Hindlimb muscle (tissue), 1 donor: ENCODE data around the gene PRKG1. TPM values are rescaled to one million over a fixed set of nuclear protein-coding genes. Genes with fewer than 3 reads are reported as not detected.
"Not testable (repeated sequence)": the region's sequence is repeated elsewhere in the genome, so short reads cannot be mapped to it uniquely, and the experiment has no call there.

ENCODE experiments used
- DNase-seq: peaks from one replicate; pipeline ENCODE4 v3.0.0-alpha.2; 2013
- polyA plus RNA-seq: library from polyadenylated mRNA; unstranded; fragments of 120-200 nt; gene quantifications from one replicate; pipeline ENCODE4 v1.2.1, GENCODE V29; 2013; ENCODE audit not compliant: insufficient read length

PRKG1 gene
- polyA plus RNA-seq, 1 donor = 35.5 TPM

- DNase-seq = no peak
Measured at GRCh38 chr10:51171946-51172345, 97.7 kb downstream of the PRKG1 start.

- no peak for DNase-seq
Measured at GRCh38 chr10:51176976-51177695, 102.8 kb downstream of the PRKG1 start.

GRCh38 chr10:51178634-51179033, 104.3 kb downstream of the PRKG1 start:
- no peak for DNase-seq

GRCh38 chr10:51180141-51180540, 105.9 kb downstream of the PRKG1 start:
- DNase-seq = no peak

GRCh38 chr10:51183783-51184182, 109.5 kb downstream of the PRKG1 start:
- no peak for DNase-seq

GRCh38 chr10:51186361-51186760, 112.1 kb downstream of the PRKG1 start:
- no peak for DNase-seq

- DNase-seq = no peak
Measured at GRCh38 chr10:51188008-51188407, 113.7 kb downstream of the PRKG1 start.

- DNase-seq = peak; percentile 61
Measured at GRCh38 chr10:51188866-51189265, 114.6 kb downstream of the PRKG1 start.

GRCh38 chr10:51196508-51197175, 122.4 kb downstream of the PRKG1 start:
- no peak for DNase-seq

- no peak for DNase-seq
Measured at GRCh38 chr10:51198170-51198569, 123.9 kb downstream of the PRKG1 start.

GRCh38 chr10:51201947-51202346, 127.7 kb downstream of the PRKG1 start:
- DNase-seq = no peak

- no peak for DNase-seq
Measured at GRCh38 chr10:51203359-51203758, 129.1 kb downstream of the PRKG1 start.

- peak; percentile 34 for DNase-seq
Measured at GRCh38 chr10:51204066-51204465, 129.8 kb downstream of the PRKG1 start.

- no peak for DNase-seq
Measured at GRCh38 chr10:51204701-51205100, 130.4 kb downstream of the PRKG1 start.

- DNase-seq = no peak
Measured at GRCh38 chr10:51206500-51206899, 132.2 kb downstream of the PRKG1 start.

GRCh38 chr10:51212937-51213336, 138.7 kb downstream of the PRKG1 start:
- DNase-seq = not testable (repeated sequence)

GRCh38 chr10:51214207-51215196, 140.2 kb downstream of the PRKG1 start:
- no peak for DNase-seq

GRCh38 chr10:51215951-51216834, 141.9 kb downstream of the PRKG1 start:
- DNase-seq = no peak

- no peak for DNase-seq
Measured at GRCh38 chr10:51217505-51217904, 143.2 kb downstream of the PRKG1 start.

GRCh38 chr10:51224671-51225161, 150.4 kb downstream of the PRKG1 start:
- DNase-seq = peak; percentile 28

GRCh38 chr10:51227897-51228713, 153.8 kb downstream of the PRKG1 start:
- DNase-seq = no peak
